Measurements from ENCODE around the gene STOML1. TPM values are rescaled to one million over a fixed set of nuclear protein-coding genes. Genes with fewer than 3 reads are reported as not detected.

Gene STOML1
- polyA plus RNA-seq, 1 donor from 2014 or later, result 49.5 TPM

- H3K9me3 ChIP-seq (ENCODE audit: low read length), result no peaks in the 10 kb centered on the region
- no peaks in the 10 kb centered on the region for H3K36me3 ChIP-seq (ENCODE audit: insufficient read depth, low read length)
- H3K9me2 ChIP-seq (ENCODE audit: insufficient read depth, low read length), result no peaks in the 10 kb centered on the region
- H3K4me3 ChIP-seq (ENCODE audit: low read length), result no peak overlapping the region
- no peak overlapping the region for H3K27ac ChIP-seq (ENCODE audit: low read length)
- H3F3A ChIP-seq (ENCODE audit: insufficient read depth, low read length, poor library complexity, severe bottlenecking), result no peaks in the 10 kb centered on the region
- H3K79me2 ChIP-seq (replicated peaks; ENCODE audit: insufficient read depth, low read length), result no peaks in the 10 kb centered on the region
- no peak overlapping the region for H3K9ac ChIP-seq (ENCODE audit: low read length)
- H3K27me3 ChIP-seq (ENCODE audit: insufficient read depth, low read depth, low read length), result no peaks in the 10 kb centered on the region
- H2AFZ ChIP-seq (ENCODE audit: low read depth, low read length), result no peak overlapping the region
- H4K20me1 ChIP-seq (ENCODE audit: insufficient read depth), result no peaks in the 10 kb centered on the region
- no peak overlapping the region for H3K4me2 ChIP-seq (ENCODE audit: low read length)
- TF ChIP-seq CTCF (IDR thresholded peaks at IDR 0.05; ENCODE audit: poor library complexity, severe bottlenecking) (no peak), TAF1 (IDR thresholded peaks at IDR 0.05; ENCODE audit: low read depth) (no peak), EZH2 (IDR thresholded peaks at IDR 0.05; ENCODE audit: borderline replicate concordance, insufficient read depth, low read length, poor library complexity, severe bottlenecking) (no peak), POLR2AphosphoS5 (IDR thresholded peaks at IDR 0.05) (no peak), SMC3 (conservative IDR thresholded peaks at IDR 0.05; ENCODE audit: poor library complexity) (no peak), MXI1 (conservative IDR thresholded peaks at IDR 0.05; ENCODE audit: poor library complexity, severe bottlenecking) (no peak), EP300 (conservative IDR thresholded peaks at IDR 0.05; ENCODE audit: poor library complexity, severe bottlenecking) (no peak), REST (IDR thresholded peaks at IDR 0.05; ENCODE audit: borderline replicate concordance) (no peak), RAD21 (conservative IDR thresholded peaks at IDR 0.05) (no peak)
Observed at GRCh38 chr15:74006774-74007639, 14.9 kb upstream of the STOML1 start.

- Histone ChIP-seq H3K79me2 (replicated peaks; ENCODE audit: insufficient read depth, low read length) (peaks cover 18% of the 10 kb centered on the region), H3K9ac (ENCODE audit: low read length) (no peak overlapping the region), H3K9me3 (ENCODE audit: low read length) (no peaks in the 10 kb centered on the region), H3K9me2 (ENCODE audit: insufficient read depth, low read length) (no peaks in the 10 kb centered on the region), H2AFZ (ENCODE audit: low read depth, low read length) (no peak overlapping the region), H4K20me1 (ENCODE audit: insufficient read depth) (no peaks in the 10 kb centered on the region), H3K4me2 (ENCODE audit: low read length) (no peak overlapping the region), H3K27me3 (ENCODE audit: insufficient read depth, low read depth, low read length) (no peaks in the 10 kb centered on the region), H3K4me3 (ENCODE audit: low read length) (no peak overlapping the region), H3F3A (ENCODE audit: insufficient read depth, low read length, poor library complexity, severe bottlenecking) (no peaks in the 10 kb centered on the region), H3K27ac (ENCODE audit: low read length) (no peak overlapping the region), H3K36me3 (ENCODE audit: insufficient read depth, low read length) (no peaks in the 10 kb centered on the region)
- TF ChIP-seq POLR2AphosphoS5 (IDR thresholded peaks at IDR 0.05) (no peak), TAF1 (IDR thresholded peaks at IDR 0.05; ENCODE audit: low read depth) (no peak), MXI1 (conservative IDR thresholded peaks at IDR 0.05; ENCODE audit: poor library complexity, severe bottlenecking) (no peak), EZH2 (IDR thresholded peaks at IDR 0.05; ENCODE audit: borderline replicate concordance, insufficient read depth, low read length, poor library complexity, severe bottlenecking) (no peak)
Observed at GRCh38 chr15:73997986-73998385, 5.9 kb upstream of the STOML1 start.

All from neural cell (in vitro differentiated cells).